GM12872 (cell line): ENCODE data around the gene LRRC23.

Experiments used
- TF ChIP-seq, protein P1 (sequence below): IDR thresholded peaks from 3 replicates; pipeline ENCODE4 v1.5.1; 2011; ENCODE audit warnings: low read depth, mild to moderate bottlenecking, low read length, moderate library complexity; ENCODE audit not compliant: insufficient read depth

LRRC23 gene

DNA sequence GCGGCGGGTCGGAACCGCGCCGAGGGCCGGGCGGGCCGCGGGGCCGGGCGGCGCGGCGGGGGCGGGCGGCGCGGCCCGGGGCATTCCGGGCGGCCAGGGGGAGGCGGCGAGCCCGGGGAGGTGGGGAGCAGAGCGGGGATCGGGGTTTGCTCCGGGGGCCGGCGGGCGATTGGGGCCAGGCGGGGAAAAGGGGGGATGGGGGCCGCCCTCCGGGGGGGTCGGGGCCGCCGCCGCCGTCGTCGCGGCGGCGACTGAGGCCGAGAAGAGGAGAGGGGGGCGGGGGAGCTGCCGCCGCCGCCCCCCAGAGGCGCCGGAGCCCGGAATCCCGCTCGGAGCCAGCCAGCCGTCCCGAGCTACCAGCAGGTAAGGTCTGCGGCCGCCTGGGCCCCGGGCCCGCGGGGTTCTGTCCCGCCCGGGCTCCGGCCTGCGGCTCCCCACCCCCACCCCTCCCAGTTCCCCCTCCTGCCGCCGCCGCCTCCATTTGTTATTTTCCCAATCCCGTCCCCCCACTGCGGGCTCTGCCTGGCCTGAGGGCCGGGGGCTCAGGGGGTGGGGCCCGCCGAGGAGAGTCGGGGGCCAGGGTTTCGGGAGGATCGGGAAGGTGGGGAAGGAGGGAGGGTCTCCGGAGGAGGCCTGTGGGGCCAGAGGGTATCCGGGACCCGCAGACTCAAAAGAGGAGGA is 23.5 kb downstream of the LRRC23 start:
- TF ChIP-seq, protein P1, sequence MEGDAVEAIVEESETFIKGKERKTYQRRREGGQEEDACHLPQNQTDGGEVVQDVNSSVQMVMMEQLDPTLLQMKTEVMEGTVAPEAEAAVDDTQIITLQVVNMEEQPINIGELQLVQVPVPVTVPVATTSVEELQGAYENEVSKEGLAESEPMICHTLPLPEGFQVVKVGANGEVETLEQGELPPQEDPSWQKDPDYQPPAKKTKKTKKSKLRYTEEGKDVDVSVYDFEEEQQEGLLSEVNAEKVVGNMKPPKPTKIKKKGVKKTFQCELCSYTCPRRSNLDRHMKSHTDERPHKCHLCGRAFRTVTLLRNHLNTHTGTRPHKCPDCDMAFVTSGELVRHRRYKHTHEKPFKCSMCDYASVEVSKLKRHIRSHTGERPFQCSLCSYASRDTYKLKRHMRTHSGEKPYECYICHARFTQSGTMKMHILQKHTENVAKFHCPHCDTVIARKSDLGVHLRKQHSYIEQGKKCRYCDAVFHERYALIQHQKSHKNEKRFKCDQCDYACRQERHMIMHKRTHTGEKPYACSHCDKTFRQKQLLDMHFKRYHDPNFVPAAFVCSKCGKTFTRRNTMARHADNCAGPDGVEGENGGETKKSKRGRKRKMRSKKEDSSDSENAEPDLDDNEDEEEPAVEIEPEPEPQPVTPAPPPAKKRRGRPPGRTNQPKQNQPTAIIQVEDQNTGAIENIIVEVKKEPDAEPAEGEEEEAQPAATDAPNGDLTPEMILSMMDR: no peak

DNA sequence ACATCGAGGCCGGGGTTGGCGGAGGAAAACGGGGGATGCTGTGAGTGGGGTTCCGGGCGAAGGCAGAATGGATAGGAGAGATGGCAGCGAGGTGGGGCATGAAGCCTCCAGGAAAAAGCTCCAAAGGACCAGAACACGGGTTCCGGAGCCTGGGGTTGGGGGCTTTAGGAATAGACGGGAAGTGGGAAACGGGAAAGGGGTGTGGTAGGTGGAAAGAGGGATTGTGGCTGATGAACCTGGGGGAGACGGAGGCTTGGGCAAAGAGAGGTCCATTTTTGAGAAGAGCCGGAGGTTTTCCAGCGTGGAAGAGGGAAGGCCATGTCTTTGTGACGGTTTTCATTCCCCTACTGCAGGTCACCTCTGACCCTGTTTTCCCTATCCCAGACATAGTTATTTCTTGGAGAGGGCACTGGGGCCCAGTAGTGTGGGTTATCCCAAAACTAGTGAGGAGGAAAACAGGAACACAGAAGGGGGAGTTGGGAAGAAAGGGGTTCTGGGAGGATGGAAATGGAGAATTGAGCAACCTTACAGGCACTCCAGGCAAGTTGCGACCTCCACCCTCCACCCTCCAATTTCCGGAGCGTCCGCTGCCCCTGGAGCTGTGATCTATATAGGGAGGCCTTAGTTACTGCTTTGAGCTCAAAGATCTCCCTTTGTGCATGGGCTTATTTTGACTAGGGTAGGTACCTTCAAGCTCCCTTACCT is 24.2 kb downstream of the LRRC23 start:
- TF ChIP-seq, protein P1: no peak

- TF ChIP-seq, protein P1: no peak
Measured at GRCh38 chr12:6929466-6930452, 25.1 kb downstream of the LRRC23 start.

- TF ChIP-seq, protein P1: no peak
Measured at GRCh38 chr12:6932766-6933165, 28.1 kb downstream of the LRRC23 start.

DNA sequence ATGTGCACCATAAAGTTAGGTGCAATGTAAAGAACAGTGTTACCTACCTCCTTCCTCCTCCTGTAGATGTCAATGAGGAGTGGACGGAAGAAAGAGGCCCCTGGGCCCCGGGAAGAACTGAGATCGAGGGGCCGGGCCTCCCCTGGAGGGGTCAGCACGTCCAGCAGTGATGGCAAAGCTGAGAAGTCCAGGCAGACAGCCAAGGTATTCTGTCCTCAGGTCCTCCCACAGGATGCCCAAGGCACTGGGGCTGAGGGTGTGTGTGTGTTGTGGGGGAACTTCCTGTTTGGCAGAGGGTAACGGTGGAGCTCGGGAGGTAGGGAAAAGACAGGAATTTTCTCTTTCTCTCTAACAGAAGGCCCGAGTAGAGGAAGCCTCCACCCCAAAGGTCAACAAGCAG is 29.5 kb downstream of the LRRC23 start:
- TF ChIP-seq, protein P1: no peak

DNA sequence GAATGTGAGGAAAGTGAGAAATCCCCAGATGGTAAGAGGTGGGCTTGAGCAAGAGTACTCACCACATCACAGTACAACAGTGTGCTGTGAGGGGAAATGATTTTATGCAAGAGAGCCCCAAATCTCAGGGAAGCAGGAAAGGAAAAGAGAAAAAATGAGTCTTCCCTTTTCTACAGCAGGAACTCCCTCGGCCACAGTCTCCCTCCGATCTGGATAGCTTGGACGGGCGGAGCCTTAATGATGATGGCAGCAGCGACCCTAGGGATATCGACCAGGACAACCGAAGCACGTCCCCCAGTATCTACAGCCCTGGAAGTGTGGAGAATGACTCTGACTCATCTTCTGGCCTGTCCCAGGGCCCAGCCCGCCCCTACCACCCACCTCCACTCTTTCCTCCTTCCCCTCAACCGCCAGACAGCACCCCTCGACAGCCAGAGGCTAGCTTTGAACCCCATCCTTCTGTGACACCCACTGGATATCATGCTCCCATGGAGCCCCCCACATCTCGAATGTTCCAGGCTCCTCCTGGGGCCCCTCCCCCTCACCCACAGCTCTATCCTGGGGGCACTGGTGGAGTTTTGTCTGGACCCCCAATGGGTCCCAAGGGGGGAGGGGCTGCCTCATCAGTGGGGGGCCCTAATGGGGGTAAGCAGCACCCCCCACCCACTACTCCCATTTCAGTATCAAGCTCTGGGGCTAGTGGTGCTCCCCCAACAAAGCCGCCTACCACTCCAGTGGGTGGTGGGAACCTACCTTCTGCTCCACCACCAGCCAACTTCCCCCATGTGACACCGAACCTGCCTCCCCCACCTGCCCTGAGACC is 31.0 kb downstream of the LRRC23 start:
- TF ChIP-seq, protein P1: no peak
